A172 (cell line): ENCODE measurements around the gene PXT1. TPM values are rescaled to one million over a fixed set of nuclear protein-coding genes. Genes with fewer than 3 reads are reported as not detected.

Source experiments
- DNase-seq: peaks from one replicate; pipeline ENCODE4 v3.0.0-alpha.2; 2015; ENCODE audit warnings: low spot score
- total RNA-seq: library from RNA; depleted of rRNA; stranded (reverse); fragments of >200 nt; shearing (Covaris generic); gene quantifications from 2 replicates; pipeline ENCODE4 v1.2.3, GENCODE V29; 2014

Gene PXT1
- total RNA-seq, 1 experiment from 2014 or later: not detected

DNA sequence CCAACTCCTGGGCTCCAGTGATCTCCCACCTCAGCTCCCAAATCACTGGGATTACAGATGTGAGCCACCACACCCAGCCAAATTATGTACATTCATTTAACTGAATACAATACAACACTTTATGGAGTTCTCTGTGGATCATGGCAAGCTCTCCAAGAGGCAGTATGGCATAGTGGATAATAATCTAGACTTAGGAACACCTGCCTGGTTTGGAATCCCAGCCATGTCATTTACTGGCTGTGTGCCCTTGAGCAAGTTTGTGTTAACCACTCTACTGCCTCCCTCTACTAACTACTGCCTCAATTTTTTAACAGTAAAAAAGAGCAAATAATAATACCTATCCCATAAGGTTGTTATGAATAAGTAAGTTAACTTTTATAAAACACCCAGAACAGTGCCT is 53.3 kb downstream of the PXT1 start:
- DNase-seq: no peak

DNA sequence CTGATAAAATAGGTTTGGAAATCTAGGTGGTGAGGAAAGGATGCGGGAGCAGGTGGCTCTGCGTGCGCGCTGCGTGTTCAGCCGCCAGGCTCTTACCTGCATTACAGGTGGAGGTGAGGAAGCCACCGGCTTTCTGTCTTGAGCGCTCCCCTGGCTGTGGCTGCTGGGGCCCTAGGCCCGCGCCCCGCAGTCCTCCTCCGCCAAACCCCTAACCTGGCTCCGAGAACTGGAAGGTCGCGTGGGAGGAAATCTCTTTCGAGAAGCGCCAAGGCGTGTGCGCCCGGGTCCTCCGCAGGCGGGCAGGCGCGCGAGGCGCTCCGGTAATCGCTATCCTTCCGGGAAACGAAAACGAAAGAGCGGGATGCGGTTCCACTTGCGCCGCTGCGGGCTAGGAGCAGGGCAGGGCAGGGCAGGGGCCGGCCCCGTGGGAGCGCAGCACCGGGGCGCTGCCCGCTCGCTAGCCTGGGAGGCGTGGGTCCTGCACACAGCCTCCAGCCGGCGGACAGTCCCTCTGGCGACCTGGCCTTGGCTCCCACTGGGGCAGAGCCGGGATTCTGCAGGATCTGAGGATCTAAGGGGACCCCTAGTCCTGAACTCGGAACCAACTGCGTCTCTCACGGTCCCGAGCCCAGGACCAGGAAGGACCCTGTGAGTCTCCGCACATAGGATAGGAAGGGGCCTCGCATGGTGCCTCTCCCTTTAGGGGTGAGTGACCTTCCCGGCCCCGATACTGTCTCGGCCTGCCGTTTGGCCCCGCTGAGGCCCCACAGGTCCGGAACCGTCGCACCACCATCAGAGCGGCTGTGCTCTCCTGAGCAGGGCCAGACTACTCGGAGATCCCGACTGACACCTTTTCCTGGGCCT is 55.0 kb downstream of the PXT1 start, which contains the start of gene ETV7:
Gene ETV7 (minus strand): TSS at position 230 of the 864 bp plus-strand sequence. CDS start 128 bp downstream, at position 102.
- no peak for DNase-seq

DNA sequence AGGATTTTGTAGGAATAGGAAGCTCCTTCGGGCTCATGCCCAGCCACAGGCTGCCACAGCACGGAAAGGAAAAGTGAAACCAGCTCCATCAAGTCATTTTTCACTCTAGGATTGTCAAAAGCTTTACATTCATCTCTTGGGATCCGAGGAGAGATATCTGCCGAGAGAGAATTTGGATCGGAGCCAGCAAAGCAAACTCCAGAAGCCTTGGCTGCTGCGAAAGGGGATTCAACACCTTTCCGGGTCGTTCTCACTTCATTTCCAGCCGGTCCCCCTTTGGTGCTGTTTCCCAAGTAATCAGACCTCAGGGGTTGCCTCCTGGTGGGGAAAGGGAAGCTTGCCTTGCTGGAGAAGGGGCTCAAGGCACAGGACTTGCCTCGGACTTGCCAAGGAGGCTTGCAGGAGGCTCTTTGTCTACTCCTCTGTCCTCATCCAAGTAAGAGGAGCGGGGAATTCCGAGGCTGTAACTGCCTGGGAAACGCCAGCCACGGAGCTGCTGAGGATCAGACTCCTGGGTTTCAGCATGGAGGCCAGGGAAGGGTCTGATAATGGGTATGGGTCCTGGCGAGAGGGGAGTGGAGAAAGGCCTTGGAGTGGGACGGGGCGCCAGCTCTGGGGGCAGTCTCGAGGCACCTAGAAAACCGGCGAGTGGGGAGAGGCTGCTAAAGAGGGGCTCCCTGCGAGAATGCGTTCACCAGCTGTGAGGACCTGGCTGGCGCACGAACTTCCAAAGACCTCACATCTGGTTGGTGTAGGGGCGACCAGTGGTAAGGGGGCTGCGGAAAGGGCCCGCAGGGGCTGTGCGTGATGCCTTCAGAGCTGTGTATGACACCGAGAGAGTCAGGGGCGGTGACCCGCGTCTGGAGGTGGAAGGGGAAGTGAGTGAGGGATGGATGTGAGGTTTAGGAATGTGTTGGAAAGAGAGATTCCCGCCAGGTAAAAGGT is 55.9 kb downstream of the PXT1 start:
- DNase-seq: peak; percentile 26

DNA sequence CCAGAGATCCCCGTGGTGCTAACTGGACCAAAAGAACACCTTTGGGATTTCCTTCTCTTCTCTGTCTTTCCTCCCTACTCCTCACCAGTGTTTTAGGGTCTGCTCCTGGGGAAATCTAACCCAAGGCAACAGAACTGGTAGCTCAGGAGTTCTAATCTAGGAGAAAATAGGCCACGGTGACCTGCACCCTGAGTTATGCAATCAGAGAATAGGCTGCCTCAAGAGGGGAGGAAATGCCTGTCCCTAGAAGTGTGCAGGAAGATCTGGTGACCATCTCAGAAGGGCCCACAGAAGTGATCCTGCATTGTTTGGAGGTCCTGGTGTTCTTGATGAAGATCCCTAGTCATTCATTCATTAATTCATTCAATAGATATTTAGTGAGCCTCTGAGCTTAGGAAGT is 58.6 kb downstream of the PXT1 start:
- no peak for DNase-seq

DNA sequence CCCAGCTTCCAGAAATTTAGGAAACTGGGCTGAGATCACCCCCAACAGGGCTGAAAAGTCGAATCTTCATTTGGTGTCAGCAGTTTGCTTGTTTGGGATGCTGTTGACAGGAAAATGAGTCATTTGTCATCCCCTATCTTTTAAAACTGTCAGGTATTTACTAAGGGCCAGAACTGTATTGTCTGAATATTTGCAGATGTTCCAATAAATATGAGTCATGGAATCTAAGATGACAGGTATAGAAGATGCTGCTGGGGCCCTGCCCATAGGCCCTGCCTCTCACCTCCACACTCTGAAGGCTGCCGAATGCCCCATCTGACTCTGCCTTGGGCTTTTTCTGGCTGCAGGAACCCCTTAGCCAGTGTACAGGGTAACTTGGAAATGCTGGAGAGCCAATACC is 59.0 kb downstream of the PXT1 start:
- DNase-seq: peak; percentile 16

DNA sequence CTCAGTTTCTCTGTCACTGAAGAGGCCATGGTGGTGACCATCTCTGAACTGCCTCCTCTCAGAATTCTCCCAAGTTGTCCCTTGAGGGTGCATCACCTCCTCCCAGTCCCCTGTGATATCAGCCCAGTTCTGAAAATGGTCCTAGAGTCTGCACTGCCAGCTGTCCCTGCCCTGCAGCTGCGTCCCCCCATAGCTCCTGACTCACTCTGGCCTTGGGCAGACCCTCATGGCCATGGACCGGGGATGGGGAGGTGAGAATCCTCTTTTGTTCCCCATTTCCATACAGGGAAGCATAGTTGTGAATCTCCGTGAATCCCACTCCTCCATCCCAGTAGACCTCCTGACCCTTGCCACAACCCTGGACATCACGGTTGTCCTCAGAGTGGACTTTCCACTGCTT is 59.7 kb downstream of the PXT1 start:
- no peak for DNase-seq

DNA sequence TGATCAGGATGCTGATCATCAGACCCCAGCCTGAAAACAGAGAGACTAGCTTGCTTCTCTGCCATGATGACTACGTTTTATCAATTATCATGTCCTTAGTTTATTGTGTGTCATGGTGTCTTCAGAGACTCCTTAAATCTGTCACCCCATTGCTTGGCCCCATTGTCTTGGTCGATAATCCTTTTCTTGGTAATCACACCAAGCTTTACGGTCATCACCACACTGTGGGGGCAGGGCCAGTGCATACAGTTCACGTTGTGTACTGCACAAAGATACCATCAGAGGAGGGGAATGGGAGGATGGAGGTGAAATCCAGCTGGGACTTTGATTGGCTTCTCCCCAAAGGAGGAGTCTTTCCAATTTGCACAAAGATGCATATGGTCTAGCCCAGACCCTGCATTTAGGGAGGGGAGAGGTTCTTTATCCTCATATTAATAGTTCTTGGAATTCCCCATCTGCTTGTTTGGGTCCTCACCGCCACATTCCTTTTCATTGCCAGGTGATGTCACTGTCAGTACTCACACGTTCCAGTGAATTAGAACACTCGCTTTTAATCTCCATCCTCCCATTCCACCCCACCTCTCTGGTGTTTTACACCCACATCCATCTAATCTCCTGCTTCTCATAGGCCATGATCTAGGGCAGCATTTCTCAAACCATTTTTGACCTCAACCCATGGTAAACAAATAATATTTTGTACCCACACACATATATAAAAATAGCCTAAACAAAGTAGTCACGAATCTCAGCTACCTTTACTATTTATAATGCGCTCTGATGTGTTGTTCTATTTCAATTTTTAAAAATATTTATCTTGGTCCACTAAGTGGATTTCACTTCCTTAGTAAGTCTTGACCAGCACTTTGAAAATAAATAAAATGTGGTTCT is 60.9 kb downstream of the PXT1 start:
- DNase-seq: no peak

DNA sequence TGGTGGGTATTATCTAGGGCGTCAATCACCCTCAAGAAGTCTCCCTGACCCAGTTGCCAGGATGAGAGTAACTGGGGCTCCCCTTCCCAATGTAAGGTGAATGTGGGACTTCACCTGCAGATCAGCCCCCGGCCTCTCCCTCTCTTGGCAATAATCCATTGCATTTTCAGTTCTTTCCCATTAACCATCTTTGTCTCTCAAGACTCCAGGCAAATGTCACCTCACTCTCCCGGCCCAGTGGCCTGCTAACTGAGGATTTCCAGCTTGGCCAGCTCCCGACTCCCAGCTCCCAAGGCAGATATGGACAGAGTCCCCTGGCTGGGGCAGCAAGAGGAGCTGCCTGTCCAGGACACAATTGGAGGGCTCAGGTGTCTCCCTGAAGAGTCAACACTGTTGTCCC is 62.5 kb downstream of the PXT1 start:
- no peak for DNase-seq

DNA sequence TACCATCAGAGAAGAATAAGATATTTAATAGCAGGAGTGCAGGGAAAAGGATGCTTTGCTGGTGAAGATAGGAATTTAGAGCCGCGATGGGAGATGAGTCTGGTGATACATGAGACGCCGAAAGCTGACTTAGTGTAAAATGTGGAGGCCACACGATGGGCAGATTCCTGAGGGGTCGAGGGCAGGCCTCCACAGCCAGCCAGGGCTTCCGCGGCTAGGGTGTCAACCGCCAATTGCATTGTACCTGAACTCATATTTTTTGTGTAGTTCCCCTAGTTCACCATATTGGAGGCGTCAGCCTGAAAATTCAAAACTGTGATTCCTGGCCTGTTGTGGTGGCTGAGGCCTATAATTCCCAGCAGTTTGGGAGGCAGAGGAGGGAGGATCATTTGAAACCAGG is 63.7 kb downstream of the PXT1 start:
- no peak for DNase-seq

DNA sequence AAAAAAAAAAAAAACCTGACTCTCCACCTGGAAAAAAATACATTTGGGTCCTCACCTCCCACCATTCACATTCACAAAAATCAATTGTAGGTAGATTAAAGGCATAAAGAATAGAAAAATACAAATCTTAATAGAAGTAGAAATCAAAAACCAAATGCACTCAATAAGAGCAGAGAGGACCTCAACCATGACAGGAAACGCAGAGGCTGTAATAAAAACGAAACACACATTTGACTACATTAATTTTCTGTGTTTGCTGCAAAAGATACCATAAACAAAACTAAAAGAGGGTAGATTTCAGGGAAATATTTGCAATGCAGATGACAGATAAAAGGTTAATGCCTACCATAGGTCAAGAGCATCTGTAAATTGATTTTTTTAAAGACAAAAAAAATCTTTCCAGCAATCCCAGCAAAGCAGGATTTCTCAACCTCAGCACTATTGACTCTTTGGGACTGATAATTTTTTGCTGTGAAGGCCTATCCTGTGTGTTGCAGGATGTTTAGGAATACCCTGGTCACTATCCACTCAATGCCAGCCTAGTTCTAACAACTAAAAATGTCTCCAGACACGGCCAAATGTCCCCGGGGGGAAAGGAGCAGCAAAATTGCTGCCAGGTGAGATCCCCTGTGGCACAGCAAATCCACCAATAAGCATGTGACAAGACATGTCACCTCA is 64.3 kb downstream of the PXT1 start:
- DNase-seq: no peak

DNA sequence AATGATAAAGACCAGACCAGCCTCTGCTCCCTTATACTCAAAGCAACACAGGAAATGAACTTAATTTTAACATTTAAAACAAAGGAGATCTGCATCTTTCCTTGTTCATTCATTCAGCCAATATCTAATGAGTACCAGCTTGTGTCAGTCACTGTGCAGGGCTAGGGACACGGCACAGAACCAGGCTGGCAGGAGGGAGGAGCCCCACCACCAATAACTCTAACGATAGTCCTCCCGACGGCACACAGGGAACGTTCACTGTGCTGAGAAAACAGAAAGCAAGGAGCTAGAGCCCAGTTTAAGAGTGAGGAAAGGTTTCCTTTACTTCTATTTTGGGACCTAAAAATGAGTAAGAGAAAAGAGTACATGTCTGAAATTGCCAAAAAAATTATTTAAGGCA is 65.1 kb downstream of the PXT1 start:
- no peak for DNase-seq

DNA sequence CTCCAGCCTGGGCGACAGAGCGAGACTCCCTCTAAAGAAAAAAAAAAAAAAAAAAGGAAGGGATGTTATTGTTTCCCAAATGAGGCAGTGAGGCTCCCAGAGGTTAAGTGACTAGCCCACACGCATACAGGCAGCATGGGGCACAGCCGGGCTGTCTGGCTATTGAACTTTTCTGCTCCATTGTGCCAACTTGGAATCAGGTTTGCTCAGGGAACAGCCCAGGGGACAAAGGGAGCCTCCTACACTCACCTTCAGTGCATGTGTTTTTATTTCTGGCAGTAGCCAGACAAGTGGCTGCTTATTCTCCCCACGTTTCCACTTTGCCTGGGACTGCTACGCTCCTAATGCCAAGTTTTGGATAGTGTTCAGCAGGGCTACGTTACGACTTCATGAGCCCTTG is 65.9 kb downstream of the PXT1 start:
- DNase-seq: no peak

DNA sequence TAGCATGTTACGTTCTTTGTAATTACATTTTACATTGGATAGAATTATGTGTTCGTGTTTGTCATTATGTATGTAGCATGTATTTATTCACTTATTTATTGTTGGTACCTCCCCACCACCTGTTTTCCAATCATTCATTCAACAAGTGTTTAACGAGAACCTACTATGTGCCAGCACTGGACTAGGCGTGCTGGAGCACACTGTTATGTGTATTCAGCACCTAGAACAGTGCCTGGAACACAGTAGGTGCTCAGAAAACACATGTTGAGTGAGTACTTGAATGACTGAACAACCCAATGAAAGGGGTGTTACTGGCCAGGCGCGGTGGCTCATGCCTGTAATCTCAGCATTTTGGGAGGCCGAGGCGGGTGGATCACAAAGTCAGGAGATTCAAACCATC is 66.5 kb downstream of the PXT1 start:
- DNase-seq: no peak

DNA sequence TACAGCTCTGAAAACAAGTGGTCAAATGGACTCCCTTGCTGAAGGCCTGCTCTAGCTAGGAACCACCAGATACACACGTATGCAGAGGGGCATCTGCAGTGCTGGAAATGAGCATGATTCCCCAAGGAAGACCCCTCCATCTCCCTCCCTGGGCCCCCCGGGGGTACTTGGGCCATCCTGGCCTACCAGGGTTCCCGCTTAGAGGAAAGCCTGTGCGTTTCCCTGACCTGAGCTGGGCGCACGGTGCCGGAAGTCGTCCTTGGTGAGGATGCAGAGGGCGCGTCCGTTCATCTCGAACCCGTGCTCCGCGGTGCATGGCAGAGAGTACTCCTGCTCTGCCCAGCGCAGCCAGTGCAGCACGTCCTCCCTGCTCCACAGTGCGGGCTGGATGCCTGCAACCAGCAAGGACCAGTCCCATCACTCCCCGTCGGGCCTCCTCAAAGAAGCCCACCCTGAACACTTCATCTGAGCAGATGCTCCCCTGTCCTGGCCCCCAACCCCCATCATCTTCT is 67.0 kb downstream of the PXT1 start:
- no peak for DNase-seq

DNA sequence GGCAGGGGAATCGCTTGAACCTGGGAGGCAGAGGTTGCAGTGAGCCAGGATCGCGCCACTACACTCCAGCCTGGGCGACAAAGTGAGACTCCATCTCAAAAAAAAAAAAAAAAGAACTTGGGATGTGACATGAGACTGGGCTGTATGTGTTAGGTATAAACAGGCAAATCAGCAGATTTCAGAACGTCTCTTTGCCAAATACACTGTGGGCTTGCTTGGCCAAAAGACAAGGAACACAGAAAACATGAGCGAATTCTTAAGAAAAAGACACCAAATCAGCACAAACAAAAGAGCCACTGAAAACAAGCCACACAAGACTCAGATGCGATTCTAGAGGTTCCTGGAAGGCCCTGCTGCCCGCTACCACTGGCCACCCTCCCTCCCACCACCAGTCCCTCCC is 67.7 kb downstream of the PXT1 start:
- no peak for DNase-seq

DNA sequence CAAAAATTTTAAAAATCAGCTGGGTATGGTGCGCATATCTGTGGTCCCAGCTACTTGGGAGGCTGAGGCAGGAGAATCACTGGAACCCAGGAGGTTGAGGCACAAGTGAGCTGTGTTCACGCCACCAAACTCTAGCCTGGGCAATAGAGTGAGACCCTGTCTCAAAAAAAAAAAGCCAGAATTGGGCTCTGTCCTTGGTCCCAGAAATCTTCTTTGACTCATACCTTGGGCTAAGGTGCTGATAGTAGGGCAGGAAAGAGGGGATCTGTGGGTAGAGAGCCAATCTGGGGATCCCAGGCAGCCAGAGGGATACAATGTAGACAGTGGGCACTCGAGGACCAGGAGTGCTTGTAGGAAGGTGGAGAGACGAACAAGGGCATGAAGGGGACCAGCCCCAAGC is 68.5 kb downstream of the PXT1 start:
- DNase-seq: no peak

DNA sequence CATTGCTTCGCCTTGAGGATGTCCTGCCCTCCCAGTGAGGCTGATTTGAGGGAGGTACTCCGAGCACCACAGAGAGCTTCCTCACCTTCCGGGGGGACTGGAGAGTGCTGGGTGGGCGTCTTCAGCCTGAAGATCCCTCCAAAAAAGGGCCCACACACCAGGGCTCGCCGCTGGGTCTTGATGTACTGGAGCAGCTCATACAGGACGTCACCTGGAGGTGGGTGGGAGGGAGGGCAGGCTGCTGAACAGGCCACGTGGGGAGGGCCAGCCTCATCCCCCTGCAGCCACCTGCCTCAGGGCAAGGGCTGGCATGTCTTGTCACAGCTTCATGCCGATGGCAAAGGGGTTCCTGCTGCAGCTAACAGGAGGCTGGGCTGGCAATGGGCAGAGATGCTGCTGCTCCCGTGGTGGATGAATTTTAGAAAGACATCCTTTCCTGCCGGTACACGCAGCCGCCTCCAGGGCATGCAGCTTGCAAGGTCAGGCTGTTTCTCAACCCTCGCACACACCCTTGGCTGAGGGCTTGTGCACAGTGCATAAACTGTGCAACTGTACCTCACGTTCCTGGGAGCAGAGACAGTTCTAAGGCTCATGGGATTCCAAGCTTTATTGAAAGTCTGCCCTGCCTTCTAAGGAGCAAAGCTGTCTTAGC is 69.2 kb downstream of the PXT1 start:
- DNase-seq: no peak

DNA sequence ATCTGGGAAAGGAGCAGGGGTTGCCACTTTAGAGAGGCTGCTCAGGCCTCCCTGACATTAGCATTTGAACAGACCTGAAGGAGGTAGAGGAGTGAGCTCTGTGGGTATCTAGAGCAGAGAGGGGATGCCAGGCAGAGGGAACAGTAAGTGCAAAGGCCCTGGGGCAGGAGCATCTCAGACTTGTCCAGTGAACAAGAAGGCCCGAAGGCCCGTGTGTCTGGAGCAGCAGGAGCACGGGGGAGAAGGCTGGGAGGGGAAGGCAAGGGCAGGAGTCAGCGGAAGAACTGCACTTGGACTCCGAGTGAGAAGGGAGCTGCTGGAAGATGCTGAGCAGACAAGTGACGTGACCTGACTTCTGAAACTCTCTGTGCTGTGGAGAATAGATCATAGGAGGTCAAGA is 70.6 kb downstream of the PXT1 start:
- DNase-seq: no peak

DNA sequence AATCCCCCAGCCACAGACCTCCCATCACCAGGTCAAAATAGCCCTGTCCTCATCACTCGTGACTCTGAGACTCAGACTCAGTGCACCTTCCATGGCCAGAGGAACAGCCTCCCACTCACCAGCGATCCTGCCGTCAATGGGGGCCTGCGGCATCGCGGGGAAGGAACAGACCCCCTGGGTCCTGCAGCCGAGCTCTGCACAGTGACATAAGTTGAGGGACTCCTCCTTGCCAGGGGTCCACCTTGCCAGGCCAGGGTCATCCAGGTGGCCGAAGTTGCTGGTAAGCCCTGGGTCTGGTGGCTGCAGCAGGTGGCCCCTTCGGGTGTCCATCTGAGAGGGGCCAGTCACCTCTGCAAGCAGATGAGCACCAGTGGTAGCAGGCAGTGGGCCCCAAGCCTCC is 71.4 kb downstream of the PXT1 start:
- DNase-seq: no peak

DNA sequence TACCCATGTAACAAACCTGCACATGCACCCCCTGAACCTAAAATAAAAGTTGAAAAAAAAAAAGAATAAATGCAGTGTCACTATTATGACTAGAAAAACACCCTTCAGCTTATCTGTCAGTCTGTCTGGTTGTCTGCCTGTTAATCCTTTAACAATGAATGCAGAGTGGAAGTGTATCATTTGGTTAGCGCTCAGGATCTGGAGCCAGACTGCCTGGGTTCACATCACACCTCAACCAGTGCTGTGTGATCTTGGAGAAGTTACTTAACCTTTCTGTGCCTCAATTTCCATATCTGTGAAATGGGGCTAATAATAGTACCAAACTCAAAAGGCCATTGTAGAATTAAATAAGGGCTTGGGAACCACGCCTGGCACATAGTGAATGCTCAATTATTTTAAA is 72.0 kb downstream of the PXT1 start:
- DNase-seq: no peak
